HG02973 (cell line): ENCODE data around the gene DUSP16.

Experiments used
- ATAC-seq: cut with Tn5 transposase; IDR thresholded peaks from one replicate; pipeline ENCODE4 v1.9.1; 2021; ENCODE audit warnings: moderate library complexity; ENCODE audit not compliant: unreplicated experiment

The DUSP16 gene

GRCh38 chr12:12549426-12549825 is 13.2 kb downstream of the DUSP16 start:
- no peak for ATAC-seq

- ATAC-seq = no peak
Observed at GRCh38 chr12:12548713-12549112, 13.9 kb downstream of the DUSP16 start.

GRCh38 chr12:12546314-12546772 is 16.3 kb downstream of the DUSP16 start:
- no peak for ATAC-seq

GRCh38 chr12:12543959-12544358 is 18.7 kb downstream of the DUSP16 start:
- ATAC-seq = no peak

DNA sequence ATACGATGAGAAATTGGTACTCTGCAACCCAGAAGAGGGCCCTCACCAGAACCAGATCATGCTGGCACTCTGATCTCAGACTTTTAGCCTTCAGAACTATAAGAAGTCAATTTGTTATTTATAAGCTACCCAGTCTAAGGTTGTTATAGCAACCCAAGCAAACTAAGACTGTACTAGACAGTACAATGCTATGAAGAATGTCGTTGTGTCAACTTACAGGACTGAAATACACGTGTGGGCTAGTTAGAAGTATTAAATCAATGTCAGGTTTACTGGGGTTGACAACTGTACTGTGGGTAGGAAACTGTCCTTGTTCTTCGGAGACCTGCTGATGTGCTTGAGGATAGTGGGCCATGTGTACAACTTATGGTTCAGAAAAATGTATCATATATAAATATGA is 19.7 kb downstream of the DUSP16 start:
- ATAC-seq = no peak

DNA sequence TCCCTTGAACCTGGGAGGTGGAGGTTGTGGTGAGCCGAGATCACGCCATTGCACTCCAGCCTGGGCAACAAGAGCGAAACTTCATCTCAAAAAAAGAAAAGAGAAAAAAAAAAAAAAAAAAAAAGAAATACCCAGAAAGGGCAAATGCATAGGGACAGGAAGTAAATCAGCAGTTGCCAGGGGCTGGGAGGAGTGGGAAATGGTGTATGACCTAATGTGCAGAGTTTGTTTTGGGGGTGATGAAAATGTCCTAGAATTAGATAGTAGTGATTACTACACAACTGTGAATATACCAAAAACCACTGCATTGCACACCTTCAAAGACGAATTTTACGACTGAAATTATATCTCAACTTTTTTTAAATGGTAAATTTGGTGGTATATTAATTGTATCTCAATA is 20.4 kb downstream of the DUSP16 start:
- no peak for ATAC-seq

GRCh38 chr12:12541782-12542181 is 20.9 kb downstream of the DUSP16 start:
- ATAC-seq = no peak

GRCh38 chr12:12540261-12541013 is 22.2 kb downstream of the DUSP16 start:
- ATAC-seq = no peak

DNA sequence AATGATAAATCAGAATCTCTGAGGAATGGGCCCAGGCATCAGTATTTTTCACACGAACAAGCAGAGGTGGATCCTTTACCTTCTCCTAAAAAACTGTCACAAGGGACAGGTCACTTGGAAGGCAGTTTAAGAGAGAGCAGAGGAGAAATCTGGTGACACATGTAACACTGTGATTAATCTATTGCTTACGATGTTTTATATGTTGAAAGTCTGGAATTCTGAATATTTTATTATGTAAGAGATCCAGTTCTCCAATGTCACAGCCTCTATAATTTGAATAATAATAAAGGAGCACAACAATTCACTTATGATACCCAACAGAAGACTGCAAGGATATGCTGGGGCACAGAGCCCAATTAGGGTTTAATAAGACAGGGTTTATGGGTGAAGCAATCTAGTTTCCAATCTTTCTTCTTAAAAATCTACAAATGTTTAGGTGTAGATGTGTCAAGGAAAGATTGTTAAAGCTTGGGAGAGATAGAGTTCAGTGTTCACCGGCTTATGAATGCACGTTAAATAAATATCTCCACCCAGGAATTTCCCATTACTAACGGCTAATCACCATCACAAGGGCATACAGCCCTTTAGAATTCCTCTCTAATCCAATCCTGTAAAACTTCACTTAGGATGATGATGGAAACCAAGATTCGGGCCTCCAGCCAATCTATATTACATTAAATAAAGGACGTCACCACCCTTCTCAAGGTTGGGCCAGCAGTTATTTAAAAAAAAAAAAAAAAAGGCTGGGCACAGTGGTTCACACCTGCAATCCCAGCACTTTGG is 23.4 kb downstream of the DUSP16 start:
- no peak for ATAC-seq

DNA sequence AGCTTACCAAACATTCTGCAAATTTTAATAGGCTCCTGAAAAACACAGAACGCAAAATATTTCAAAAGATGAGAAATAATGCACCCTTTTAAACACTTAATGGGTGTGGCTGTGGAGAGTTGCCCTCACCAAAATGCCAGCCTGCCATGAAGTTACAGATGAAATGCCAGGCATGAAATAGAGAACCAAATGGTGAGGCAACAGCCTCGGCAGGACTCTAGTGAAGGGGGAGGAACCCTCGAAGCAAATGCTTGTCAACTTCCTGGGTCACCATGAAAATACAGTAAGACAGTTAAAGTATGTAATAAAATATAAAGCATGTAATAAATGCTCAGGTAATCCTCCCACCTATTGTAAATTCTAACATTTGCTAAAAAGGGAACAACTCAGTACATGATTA is 24.1 kb downstream of the DUSP16 start:
- no peak for ATAC-seq

- ATAC-seq = no peak
Observed at GRCh38 chr12:12537421-12537820, 25.2 kb downstream of the DUSP16 start.

DNA sequence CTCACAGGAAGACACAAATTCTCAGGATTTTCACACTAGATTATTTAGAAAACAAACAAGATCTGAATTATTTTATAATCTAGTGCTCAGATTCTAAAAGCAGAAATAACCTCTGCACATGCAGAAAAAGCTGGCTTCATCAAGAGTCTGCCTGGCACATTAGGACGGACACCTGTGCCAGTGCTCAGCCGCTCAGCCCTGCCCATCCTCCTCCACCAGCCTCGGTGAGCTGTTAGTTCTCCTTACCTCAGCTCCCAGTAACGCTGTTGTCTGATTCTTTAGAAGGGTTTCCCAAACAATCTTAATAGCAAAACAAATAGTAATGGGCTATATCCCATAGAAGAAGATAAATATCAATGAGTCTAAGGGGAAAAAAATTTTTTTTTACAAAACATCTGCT is 27.7 kb downstream of the DUSP16 start:
- ATAC-seq = no peak

- no peak for ATAC-seq
Observed at GRCh38 chr12:12534166-12534866, 28.3 kb downstream of the DUSP16 start.

DNA sequence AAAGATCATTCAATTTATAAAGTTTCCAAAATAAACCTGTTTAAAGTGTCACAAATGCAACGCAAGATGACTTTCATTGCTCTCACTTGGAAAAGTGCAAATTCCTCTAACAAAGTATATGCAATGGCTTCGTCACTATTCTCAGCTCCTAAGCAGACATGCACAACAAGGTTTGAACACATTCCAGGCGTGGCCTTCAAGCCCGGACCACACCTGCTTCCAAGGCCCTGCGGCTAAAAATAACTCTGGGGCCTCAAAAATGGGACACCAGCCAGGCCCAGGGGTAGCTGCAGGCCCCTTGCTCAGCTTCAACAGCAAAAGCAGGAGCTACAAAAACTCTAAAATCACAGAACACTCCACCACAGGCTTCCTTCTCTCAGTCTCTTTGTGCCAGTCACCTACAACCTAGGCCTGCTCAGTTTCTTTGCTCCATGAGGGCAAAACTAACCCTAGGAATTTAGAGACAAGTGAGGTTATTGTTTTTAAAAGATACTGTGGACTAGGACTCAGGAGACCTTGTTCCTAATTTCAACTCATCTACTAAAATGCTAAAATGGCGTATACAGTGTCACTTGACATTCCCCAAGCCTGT is 29.3 kb downstream of the DUSP16 start:
- ATAC-seq = no peak

DNA sequence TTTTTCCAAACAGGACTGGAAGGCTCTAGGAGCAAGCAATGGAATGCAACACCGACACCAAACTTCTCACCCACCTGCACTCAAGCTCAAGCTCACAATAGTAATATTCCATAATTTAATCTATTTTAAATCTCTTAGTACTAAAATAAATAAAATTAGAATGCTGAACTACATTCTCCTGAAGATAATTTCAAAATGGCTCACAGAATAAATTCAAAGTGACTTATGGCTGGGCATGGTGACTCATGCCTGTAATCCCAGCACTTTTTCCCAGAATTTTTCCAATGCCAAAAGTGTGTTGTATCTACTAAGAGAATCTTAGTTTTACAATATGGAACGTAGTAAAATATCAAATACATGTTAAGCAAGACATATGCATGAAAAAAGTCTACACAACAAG is 31.5 kb downstream of the DUSP16 start:
- no peak for ATAC-seq

GRCh38 chr12:12529783-12530421 is 32.8 kb downstream of the DUSP16 start:
- ATAC-seq = no peak

DNA sequence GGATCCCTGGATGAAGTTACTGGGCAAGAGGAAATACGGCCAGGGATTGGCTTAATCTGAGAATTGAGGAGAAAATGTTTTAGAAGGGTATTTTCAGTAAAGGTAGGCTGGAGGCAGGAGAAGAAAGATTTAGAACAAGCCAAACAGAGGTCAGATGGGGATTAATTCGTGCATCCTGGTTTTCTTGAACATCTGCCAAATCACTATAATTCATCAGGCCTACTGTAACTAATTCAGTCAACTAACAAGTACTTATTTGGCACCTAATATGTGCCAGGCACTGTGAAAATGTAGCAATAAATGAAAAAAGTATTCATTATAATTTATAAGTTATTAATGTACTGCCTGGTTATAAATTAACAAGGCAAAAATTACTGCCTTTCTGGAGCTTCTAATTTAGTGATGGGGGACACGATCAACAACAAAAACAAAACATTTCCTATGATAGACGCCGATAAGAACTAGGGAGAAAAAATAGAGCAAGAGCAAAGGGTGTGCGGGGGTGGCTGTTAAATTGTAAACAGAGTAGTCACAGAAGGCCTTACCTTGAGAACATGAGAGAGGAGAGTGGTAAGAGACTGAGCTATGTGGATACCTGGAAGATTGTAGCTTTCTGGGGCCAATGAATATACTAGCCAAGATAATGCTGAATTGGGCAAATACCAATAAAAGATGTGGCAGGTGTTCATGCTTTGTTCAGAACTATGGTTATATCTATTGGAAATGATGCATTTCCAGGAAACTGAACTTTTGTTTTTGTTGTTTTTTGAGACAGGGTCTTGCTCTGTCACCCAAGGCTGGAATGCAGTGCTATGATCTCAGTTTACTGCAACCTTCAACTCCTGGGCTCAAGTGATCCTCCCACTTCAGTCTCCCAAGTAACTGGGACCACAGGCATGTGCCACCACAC is 34.0 kb downstream of the DUSP16 start:
- no peak for ATAC-seq

DNA sequence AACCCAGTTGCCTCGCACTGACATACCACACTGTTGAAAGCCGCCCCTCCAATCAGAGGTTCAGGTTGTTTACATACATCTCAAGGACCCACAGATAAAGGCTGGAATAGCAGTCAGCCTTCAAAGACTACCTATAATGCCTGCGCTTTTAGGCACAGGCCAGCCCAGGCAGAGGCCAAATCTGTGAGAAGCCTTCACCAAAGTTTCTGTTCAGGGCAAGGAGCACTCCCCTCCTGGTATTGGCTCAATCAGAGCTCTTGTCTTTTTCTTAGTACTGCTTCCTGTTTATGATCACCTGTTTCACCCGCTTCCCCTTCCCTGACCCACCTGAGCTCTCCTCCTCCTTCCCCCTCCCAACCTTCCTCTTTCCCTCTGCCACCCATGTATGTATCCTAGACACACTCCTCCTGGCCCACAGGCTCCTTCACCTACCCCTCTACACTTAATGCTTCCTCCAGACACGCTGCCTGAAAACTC is 34.8 kb downstream of the DUSP16 start:
- ATAC-seq = no peak

DNA sequence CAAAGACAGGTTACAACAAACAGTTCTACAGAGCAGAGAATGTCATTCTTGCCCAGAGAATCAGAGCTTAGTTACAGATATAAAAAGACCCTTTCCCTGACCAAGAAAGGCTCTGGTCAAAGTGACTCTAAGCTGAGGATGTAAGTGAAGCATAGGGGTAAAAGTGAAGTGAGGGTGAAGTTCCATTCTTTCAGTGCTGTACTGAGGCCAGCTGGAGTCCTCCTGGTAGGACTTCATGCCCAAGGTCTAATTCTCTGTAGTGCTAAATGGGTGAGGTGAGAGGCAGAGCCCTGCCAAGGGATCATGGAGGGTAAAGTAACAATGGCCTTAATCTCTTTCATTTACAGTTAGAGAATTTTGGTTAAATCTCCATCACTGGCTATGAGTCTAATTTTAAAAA is 38.5 kb downstream of the DUSP16 start:
- no peak for ATAC-seq

- no peak for ATAC-seq
Observed at GRCh38 chr12:12523229-12523628, 39.4 kb downstream of the DUSP16 start.
